Fibroblast of the aortic adventitia (primary cell): Measurements from ENCODE around the gene EIF4E1B. TPM values are rescaled to one million over a fixed set of nuclear protein-coding genes. Genes with fewer than 3 reads are reported as not detected.

ENCODE experiments used
- DNase-seq: peaks from one replicate; pipeline ENCODE4 v3.0.0-alpha.2; 2010; ENCODE audit warnings: low read depth
- H3K4me3 ChIP-seq: 2 replicates; pipeline ENCODE4 v1.5.1; 2011; ENCODE audit warnings: low read depth, mild to moderate bottlenecking, control low read depth, low read length, moderate library complexity
- total RNA-seq: library from RNA; depleted of rRNA; stranded (reverse); fragments of >200 nt; gene quantifications from 2 replicates; pipeline ENCODE4 v1.2.3, GENCODE V29; 2012; ENCODE audit warnings: low replicate concordance
- TF ChIP-seq, protein P1 (sequence below): IDR thresholded peaks from 2 replicates; pipeline ENCODE4 v1.5.1; 2011; ENCODE audit warnings: mild to moderate bottlenecking, low read length, control low read depth, inconsistent platforms; ENCODE audit not compliant: insufficient read depth

The EIF4E1B gene
- total RNA-seq, 1 donor: not detected

DNA sequence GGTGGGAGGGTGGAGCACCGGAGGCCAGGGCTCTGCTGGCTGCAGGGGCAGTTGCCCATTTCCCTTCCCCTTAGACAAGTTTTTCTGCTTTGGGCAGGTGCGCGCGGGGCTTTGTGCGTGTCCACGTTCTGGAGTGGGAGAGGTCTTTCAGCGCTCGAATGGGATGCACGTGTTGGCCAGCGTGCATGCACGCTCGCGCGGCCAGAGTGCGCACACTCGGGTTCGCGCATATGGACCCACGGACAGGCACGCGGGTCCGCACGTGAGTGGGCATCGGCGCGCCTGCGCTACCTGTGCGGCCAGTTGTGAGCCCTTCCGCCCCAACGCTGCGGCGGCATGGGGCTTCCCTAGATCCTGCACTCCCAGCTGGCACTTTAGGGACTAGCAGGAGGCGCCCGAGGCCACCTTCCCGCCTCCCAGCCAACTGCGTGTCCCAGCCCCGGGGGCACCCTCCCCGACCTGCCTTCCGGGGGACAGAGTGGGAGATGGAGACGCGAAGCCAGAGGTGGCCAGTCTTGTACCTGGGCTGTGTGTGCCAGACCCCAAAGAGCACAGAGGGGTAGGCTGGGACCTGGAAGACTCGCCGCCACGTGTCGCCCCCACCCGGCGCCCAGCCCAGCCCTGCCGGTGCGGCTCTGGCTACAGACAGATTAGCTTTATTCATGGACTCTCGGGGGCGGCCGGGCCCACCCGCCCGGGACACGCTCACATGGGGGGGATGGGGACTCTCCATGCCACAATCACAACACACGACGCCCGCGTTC lies 10.7 kb upstream of the EIF4E1B start:
- peak overlapping the region; percentile 9 for H3K4me3 ChIP-seq
- TF ChIP-seq, protein P1, sequence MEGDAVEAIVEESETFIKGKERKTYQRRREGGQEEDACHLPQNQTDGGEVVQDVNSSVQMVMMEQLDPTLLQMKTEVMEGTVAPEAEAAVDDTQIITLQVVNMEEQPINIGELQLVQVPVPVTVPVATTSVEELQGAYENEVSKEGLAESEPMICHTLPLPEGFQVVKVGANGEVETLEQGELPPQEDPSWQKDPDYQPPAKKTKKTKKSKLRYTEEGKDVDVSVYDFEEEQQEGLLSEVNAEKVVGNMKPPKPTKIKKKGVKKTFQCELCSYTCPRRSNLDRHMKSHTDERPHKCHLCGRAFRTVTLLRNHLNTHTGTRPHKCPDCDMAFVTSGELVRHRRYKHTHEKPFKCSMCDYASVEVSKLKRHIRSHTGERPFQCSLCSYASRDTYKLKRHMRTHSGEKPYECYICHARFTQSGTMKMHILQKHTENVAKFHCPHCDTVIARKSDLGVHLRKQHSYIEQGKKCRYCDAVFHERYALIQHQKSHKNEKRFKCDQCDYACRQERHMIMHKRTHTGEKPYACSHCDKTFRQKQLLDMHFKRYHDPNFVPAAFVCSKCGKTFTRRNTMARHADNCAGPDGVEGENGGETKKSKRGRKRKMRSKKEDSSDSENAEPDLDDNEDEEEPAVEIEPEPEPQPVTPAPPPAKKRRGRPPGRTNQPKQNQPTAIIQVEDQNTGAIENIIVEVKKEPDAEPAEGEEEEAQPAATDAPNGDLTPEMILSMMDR: no peak
- DNase-seq: no peak

DNA sequence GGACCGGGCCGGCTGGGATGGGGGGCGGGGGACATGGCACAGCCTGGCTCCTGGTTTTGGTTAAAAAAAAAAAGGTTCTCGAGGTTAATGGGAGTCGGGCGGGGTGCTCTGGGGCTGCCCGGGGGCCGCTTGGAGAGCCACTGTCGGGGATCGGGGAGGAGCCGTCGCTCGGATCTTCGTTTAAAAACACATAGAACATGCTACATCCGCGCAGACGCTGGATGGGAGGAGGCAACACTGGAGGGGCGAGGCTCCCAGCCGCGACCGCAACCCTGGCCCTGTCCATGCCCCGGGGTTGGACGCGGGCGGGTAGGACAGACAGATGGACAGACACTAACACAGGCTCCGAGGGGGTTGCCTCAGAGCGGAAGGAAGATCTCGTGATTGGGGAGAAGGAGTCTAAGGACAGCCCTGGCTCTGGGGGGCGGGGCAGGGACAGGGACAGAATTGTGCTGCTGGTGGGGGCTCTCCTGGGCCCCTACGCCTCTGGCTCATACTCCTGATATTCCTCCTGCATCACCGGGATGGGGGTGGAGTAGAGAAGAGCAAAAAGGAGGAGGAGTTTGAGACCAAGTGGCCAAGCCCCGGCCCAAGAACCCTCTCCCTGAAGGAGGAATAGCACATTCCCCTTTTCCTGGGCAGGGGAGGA lies 10.0 kb upstream of the EIF4E1B start:
- H3K4me3 ChIP-seq: no peak overlapping the region
- no peak for DNase-seq
- TF ChIP-seq, protein P1: no peak

- no peak overlapping the region for H3K4me3 ChIP-seq
- TF ChIP-seq, protein P1: no peak
- peak; percentile 28 for DNase-seq
Observed at GRCh38 chr5:176621661-176622079, 8.8 kb upstream of the EIF4E1B start.

GRCh38 chr5:176624142-176624541 lies 6.3 kb upstream of the EIF4E1B start:
- DNase-seq: no peak
- H3K4me3 ChIP-seq: no peak overlapping the region
- TF ChIP-seq, protein P1: no peak

GRCh38 chr5:176624938-176625337 lies 5.5 kb upstream of the EIF4E1B start:
- no peak overlapping the region for H3K4me3 ChIP-seq
- TF ChIP-seq, protein P1: no peak

DNA sequence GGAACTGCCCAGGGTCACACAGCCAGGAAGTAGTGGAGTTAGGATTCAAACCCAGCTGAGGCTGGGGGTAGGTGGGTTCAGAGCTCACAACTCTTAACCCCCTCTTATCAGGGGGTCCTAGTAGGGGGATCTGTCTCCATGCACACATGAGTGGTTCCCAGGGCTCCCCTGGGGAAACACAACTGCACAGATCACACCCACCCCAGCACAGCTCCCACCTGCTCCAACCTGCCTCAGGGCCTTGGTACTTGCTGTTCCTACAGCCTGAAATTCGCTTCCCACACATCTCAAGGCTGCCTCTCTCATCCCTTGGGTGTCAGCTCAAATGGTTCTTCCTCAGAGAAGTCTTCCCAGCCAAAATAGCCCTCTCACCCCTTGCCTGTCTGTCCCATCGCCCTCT lies 5.0 kb upstream of the EIF4E1B start:
- no peak for DNase-seq
- H3K4me3 ChIP-seq: no peak overlapping the region
- TF ChIP-seq, protein P1: no peak

More at GRCh38 chr5:176624938-176625337, 5.5 kb upstream of the EIF4E1B start:
- DNase-seq: no peak
